Stimulated activated CD8-positive, alpha-beta memory T cell treated with anti-CD3 and anti-CD28 coated beads, Interleukin-15, amount 100 ng/mL, for 1 hour (primary cell): ENCODE measurements around the gene VSIG10.
"Not testable (repeated sequence)": the region's sequence is repeated elsewhere in the genome, so short reads cannot be mapped to it uniquely, and the experiment has no call there.

Source experiments
- DNase-seq: peaks from one replicate; pipeline ENCODE4 v3.0.0-alpha.2; 2020; ENCODE audit warnings: low read depth

VSIG10 gene

GRCh38 chr12:118033323-118033722 lies 70.5 kb downstream of the VSIG10 start:
- DNase-seq = no peak

DNA sequence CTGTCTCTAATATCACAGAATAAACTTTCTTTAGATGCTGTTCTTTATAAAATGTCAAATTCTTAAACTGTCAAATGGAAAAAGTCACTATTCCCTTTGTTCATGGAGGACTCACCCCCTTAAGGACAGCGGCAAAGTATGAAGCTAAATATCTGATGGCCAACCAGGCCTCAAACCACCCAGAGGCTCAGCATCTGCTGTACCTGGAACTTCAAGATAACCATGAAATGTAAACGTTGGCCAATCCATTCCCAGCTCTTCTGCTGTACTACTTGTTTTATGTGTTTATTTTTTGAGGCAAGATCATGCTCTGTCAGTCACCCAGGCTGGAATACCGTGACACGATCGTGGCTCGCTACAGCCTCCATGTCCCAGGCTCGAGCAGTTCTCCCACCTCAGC lies 71.6 kb downstream of the VSIG10 start:
- no peak for DNase-seq

DNA sequence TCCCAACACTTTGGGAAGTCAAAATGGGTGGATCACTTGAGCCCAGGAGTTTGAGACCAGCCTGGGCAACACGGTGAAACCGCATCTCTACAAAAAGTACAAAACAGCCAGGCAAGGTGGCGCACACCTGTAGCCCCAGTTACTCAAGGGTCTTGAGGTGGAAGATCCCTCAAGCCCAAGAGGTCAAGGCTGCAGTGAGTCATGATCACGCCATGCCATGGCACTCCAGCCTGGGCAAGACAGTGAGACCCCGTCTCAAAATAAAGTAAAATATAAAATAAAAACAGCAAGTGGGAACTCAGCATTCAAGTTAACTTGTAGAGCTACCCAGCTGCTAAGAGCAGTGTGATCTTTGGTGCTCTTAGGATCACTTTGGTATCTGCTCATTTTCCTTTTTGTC lies 74.6 kb downstream of the VSIG10 start:
- DNase-seq = no peak

GRCh38 chr12:118025168-118025567 lies 78.6 kb downstream of the VSIG10 start:
- no peak for DNase-seq

DNA sequence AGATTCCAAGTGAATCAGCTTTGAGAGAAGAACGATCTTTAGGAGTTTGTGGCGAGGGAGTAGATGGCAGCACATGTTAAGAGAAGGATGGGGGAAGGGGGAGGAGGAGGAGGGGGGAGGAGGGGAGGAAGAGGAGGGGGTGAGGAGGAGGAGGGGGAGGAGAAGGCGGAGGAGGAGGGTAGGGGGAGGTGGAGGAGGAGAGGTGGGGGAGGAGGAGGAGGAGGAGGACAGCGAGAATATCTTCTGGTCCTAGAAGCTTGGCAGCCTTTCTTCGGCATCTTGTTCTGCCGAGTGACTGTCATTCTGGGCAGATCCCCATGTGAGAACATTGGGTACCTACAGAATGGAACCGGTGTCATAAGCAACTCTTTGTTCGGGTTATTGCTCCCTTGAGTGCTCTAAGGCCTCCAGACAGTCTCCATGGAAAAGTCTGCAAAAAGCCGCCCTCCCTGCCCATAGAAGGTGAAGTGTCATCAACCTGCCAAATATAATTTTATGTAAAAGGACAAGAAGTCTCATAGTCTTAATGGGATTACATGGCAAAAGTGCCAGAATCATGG lies 80.4 kb downstream of the VSIG10 start:
- no peak for DNase-seq

- DNase-seq = no peak
Observed at GRCh38 chr12:118022728-118023109, 81.1 kb downstream of the VSIG10 start.

DNA sequence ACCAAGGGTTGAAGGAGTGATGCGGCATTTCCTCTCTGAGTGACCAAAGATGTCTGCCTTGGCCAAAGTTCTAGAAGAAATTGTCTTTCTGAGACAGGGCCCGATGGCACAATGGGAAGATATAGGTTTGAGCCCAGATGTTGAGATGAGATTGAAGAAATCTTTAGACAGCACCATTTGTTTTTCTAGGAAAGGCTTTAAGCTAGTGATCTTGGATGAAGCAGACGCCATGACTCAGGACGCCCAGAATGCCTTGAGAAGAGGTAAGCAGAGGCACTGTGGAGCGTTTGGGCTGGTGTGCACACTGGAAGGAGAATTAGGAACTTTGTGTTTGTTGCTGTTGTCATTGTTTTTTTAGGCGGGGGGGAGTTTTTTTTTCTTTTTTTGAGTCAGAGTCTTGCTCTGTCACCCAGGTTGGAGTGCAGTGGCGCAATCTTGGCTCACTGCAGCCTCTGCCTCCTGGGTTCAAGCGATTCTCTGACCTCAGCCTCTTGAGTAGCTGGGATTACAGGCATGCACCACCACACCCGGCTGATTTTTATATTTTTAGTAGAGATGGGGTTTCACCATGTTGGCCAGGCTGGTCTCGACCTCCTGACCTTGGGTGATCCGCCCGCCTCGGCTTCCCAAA lies 81.6 kb downstream of the VSIG10 start:
- DNase-seq = not testable (repeated sequence)

DNA sequence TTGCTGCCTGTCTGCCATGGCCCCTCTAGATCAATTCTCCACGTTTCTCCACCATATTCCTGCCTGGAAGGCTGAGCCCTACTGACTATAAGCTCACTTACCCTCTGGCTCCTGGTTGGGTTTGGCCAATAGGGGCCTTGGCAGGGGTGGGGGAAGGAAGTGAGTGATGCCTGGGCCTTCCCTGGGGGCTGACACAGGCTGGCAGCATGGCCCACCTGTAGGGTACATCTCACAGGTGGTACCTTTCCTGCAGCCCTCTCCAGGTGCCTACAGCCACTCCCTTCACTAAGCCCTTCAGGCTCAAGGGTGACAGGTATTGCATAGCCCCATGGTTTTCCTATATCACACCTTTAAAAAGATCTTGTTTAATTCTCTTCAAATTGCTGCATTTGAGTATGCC lies 83.8 kb downstream of the VSIG10 start:
- DNase-seq = no peak

DNA sequence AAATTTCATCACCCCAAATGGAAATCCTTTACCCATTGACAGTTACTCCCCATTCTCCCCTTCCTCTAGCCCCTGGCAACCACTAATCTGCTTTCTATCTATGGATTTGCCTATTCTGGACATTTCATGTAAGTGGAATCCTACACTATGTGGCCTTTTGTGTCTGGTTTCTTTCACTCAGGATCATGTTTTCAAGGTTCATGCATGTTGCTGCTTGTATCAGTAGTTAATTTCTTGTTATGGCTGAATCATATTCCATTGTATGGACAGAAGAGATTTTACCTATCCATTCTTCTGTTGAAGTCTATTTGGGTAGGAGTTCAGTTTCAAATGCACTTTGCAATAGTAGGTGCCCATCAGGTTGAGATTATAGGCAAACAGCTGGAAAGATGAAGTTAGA lies 85.9 kb downstream of the VSIG10 start:
- no peak for DNase-seq

GRCh38 chr12:118016424-118017264 lies 87.2 kb downstream of the VSIG10 start, which contains the start of gene RFC5:
RFC5 (plus strand) TSS chr12:118016703; CDS start chr12:118016828, 125 bp downstream.
- peak; percentile 97 for DNase-seq

- DNase-seq = no peak
Observed at GRCh38 chr12:118015944-118016343, 87.9 kb downstream of the VSIG10 start.

DNA sequence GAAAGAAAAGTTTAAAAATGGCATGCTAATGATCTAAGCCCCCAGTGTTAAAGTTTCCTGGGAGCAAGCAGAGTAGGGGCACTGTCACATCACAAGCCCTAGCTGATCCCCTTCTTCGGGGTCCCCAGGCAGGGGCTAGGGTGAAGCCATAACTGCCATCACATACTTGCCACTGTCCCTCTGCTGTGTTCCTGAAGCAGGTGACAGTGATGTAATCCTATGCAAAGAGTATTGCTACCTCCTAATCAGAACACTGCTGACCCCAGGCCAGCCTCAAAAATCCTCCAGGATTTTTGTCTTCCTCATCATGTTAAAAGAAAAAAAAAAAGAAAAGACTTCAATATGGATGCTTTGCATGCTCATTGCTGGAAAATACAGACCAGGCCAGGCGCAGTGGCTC lies 88.5 kb downstream of the VSIG10 start:
- DNase-seq = no peak
